BLaER1 treated with 17β-estradiol and CSF1 and Interleukin-3, amounts not matched to agents 10 nM and 100 nM (cell line): ENCODE data around the gene ZNF488.

Experiments
- H3K27ac ChIP-seq, 11 experiments: shearing (Covaris generic); formaldehyde crosslinking; 2 replicates each; pipeline ENCODE4 v1.8.1; 2022
- H3K27me3 ChIP-seq, 11 experiments: shearing (Covaris generic); formaldehyde crosslinking; 2 replicates each; pipeline ENCODE4 v1.8.1; 2022
- H3K36me3 ChIP-seq, 11 experiments: shearing (Covaris generic); formaldehyde crosslinking; 2 replicates each; pipeline ENCODE4 v1.8.1; 2022
- H3K4me1 ChIP-seq, 10 experiments: shearing (Covaris generic); formaldehyde crosslinking; 2 replicates each; pipeline ENCODE4 v1.8.1; 2022
- H3K4me2 ChIP-seq, 11 experiments: shearing (Covaris generic); formaldehyde crosslinking; 2 replicates each; pipeline ENCODE4 v1.8.1; 2022
- H3K4me3 ChIP-seq, 10 experiments: shearing (Covaris generic); formaldehyde crosslinking; 2 replicates each; pipeline ENCODE4 v1.8.1; 2022
- H3K9ac ChIP-seq, 11 experiments: shearing (Covaris generic); formaldehyde crosslinking; 2 replicates each; pipeline ENCODE4 v1.8.1; 2022
- H3K9me3 ChIP-seq, 11 experiments: shearing (Covaris generic); formaldehyde crosslinking; replicated peaks in 1 of 11; 2 replicates each; pipeline ENCODE4 v1.8.1; 2022
- H4K20me1 ChIP-seq, 11 experiments: shearing (Covaris generic); formaldehyde crosslinking; 2 replicates each; pipeline ENCODE4 v1.8.1; 2022
- Cebpa-rat ChIP-seq, 11 experiments: shearing (Covaris generic); IDR thresholded peaks; 2 replicates each; pipeline ENCODE4 v1.8.1; 2022

The ZNF488 gene

DNA sequence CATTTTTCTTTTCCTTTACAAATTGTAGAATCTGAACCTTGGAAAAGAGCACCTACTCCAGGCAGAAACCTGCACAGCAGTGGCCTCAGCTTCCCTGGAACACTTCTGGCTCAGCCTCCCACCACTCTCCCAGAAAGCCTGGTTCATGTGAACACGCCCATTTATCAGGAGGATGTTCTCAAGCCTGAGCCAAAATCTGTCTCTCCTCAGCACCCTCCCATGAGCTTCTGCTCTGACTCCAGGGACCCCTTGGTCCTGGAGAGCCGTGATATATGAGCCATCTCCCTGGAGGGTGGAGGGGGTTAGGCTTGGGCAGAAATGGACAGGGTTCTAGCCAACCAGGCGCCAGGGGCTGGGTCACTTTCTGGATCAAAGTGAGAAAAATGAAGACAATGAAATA, 51.7 kb downstream of the ZNF488 start:
- TF ChIP-seq Cebpa-rat (IDR thresholded peaks at IDR 0.05) = no peak
- no peaks in the 10 kb centered on the region for H3K9me3 ChIP-seq

DNA sequence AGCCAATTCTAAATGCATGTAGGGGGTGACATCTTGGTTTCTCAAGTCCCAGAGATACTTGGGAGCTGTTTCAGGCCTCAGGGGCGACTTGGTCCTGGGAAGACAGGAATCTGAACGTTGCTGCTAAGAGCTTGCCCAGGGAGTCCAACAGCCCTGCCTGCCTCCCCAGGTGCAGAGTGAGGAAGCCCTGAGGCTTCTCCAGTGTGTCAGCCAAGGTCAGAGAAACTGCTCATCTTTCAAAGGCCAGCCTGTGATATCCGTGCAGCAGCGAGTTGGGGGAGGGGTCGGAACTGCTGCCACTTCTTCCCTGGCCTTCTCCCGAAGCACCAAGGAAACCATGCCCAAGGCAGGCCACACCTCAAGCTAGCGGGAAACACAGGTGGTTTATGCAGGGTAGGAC, 52.1 kb downstream of the ZNF488 start:
- no peaks in the 10 kb centered on the region for H4K20me1 ChIP-seq
- TF ChIP-seq Cebpa-rat (IDR thresholded peaks at IDR 0.05) = no peak
- H3K36me3 ChIP-seq = no peaks in the 10 kb centered on the region
- no peak overlapping the region for H3K9ac ChIP-seq
- no peaks in the 10 kb centered on the region for H3K9me3 ChIP-seq
- H3K4me2 ChIP-seq = no peak overlapping the region
- H3K27ac ChIP-seq = no peak overlapping the region
- no peaks in the 10 kb centered on the region for H3K4me1 ChIP-seq
- H3K4me3 ChIP-seq = no peak overlapping the region
- H3K27me3 ChIP-seq = no peaks in the 10 kb centered on the region

More for the DNA sequence above, 51.7 kb downstream of the ZNF488 start:
- Histone ChIP-seq H3K36me3 (no peaks in the 10 kb centered on the region), H3K4me1 (no peaks in the 10 kb centered on the region), H3K27ac (no peak overlapping the region), H3K27me3 (no peaks in the 10 kb centered on the region), H3K4me2 (no peak overlapping the region), H3K9ac (no peak overlapping the region), H3K4me3 (no peak overlapping the region), H4K20me1 (no peaks in the 10 kb centered on the region)

GRCh38 chr10:47331491-47331890, 52.6 kb downstream of the ZNF488 start:
- TF ChIP-seq Cebpa-rat (IDR thresholded peaks at IDR 0.05) = no peak
- Histone ChIP-seq H3K27ac (no peak overlapping the region), H3K9ac (no peak overlapping the region), H4K20me1 (no peaks in the 10 kb centered on the region), H3K27me3 (no peaks in the 10 kb centered on the region), H3K9me3 (no peaks in the 10 kb centered on the region), H3K36me3 (no peaks in the 10 kb centered on the region), H3K4me2 (no peak overlapping the region), H3K4me1 (no peaks in the 10 kb centered on the region), H3K4me3 (no peak overlapping the region)

DNA sequence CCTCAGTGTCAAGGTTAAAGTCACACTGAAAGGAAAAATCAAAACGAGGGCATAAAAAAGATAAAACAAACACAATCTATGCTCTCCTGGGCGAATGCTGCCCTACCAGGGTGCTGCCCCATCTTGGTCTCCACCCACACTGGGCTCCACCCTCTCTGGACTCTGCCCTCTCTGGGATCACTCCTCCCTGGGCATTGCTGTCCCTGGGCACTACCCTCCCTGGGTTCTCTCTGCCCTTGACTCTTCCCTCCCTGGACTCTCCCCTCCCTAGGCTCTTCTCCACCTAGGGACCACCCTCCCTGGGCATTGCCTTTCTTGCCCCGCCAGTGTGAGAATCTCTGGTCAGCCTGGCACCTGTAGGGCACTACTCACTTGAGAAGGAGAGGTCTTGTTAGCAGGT, 53.3 kb downstream of the ZNF488 start:
- H3K4me1 ChIP-seq = no peaks in the 10 kb centered on the region
- no peaks in the 10 kb centered on the region for H3K27me3 ChIP-seq
- no peak overlapping the region for H3K27ac ChIP-seq
- H3K4me3 ChIP-seq = no peak overlapping the region
- TF ChIP-seq Cebpa-rat (IDR thresholded peaks at IDR 0.05) = no peak
- no peaks in the 10 kb centered on the region for H3K36me3 ChIP-seq
- H3K9ac ChIP-seq = no peak overlapping the region
- no peak overlapping the region for H3K4me2 ChIP-seq
- H4K20me1 ChIP-seq = no peaks in the 10 kb centered on the region
- H3K9me3 ChIP-seq = no peaks in the 10 kb centered on the region

DNA sequence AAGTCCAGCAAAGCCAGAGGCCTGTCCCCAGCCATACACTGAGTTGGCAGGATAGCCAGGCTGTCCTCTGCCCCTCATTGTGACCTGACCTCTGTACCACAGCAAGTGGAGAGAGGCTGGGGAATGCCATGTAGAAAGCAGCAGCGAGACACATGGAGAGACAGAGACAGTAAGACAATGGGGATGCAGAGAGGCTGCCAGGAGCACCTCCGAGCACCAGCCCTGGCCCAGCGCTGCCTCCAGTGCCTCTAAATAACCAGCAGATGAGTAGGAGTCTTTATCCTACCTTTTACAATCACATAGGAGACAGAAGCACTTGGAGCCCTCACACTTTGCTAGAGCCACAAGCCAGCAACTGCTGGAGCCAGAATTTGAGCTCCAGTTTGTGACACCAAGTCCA, 53.7 kb downstream of the ZNF488 start:
- Histone ChIP-seq H3K9me3 (no peaks in the 10 kb centered on the region), H4K20me1 (no peaks in the 10 kb centered on the region), H3K27me3 (no peaks in the 10 kb centered on the region), H3K4me3 (no peak overlapping the region), H3K4me1 (no peaks in the 10 kb centered on the region), H3K27ac (no peak overlapping the region), H3K9ac (no peak overlapping the region), H3K4me2 (no peak overlapping the region), H3K36me3 (no peaks in the 10 kb centered on the region)
- no peak for TF ChIP-seq Cebpa-rat (IDR thresholded peaks at IDR 0.05)

- Histone ChIP-seq H3K4me3 (no peak overlapping the region), H3K27ac (no peak overlapping the region), H4K20me1 (no peaks in the 10 kb centered on the region), H3K27me3 (no peaks in the 10 kb centered on the region), H3K9ac (no peak overlapping the region), H3K36me3 (no peaks in the 10 kb centered on the region), H3K4me2 (no peak overlapping the region), H3K4me1 (no peaks in the 10 kb centered on the region), H3K9me3 (no peaks in the 10 kb centered on the region)
- no peak for TF ChIP-seq Cebpa-rat (IDR thresholded peaks at IDR 0.05)
Measured at GRCh38 chr10:47329855-47330254, 54.2 kb downstream of the ZNF488 start.

DNA sequence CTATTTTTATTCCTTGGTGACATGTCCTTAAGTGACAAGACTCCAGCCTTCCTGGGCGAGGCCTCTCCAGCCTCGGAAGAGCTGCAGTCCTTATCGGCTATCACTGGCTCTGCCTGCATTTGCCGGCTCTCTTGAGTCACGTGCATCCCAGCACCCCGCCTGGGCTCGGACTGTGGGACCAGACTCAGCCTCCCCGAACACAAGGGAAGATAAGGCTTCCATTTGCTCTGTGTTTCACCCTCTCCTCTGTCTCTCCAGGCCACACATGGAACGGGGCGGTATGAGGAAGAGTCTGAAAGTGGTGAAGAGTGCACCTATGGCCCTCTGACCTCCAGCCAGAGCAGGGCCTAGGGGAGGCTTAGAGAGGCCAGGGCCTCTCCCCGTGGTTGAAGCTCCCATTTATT, 57.2 kb downstream of the ZNF488 start:
- H3K4me3 ChIP-seq = no peak overlapping the region
- no peaks in the 10 kb centered on the region for H3K27me3 ChIP-seq
- H3K36me3 ChIP-seq = no peaks in the 10 kb centered on the region
- H3K27ac ChIP-seq = no peak overlapping the region
- H4K20me1 ChIP-seq = peaks cover 0 to 4% (median 0%) of the 10 kb centered on the region in 11 experiments; a peak in 1 of 22 replicates
- H3K4me1 ChIP-seq = no peaks in the 10 kb centered on the region
- TF ChIP-seq Cebpa-rat (IDR thresholded peaks at IDR 0.05) = no peak
- H3K9me3 ChIP-seq = no peaks in the 10 kb centered on the region
- no peak overlapping the region for H3K9ac ChIP-seq
- no peak overlapping the region for H3K4me2 ChIP-seq

DNA sequence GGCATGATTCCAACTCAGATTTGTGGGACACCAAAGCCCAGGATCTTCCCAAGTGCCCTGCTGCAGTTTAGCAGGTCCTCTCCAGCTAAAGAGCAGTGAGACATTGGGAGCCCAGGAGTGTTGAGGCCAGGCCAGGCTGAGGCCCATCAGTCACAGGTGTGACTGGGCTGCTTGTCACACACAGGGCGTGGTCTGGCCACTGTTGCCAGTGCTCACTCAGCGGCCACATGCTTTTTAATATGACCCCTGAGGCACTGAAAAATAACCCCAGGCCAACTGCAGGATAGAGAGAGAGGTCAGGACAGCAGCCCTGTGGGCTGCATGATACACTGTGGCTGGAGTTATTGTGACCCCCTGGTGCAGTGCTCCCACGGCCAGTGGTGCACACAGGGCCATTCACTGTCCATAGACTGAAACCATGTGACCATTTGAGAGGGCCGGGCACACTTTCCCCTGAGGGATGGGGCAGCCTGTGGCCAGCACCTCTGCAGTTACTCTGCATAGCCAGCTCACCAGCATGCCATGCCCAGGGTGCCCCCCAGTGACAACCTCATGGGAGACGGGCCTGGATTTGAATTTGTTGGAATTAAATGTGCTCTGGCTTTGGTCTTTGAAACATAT, 57.7 kb downstream of the ZNF488 start:
- Histone ChIP-seq H3K9me3 (no peaks in the 10 kb centered on the region), H3K27ac (no peak overlapping the region), H3K27me3 (no peaks in the 10 kb centered on the region), H3K4me2 (no peak overlapping the region), H3K9ac (no peak overlapping the region), H3K4me3 (no peak overlapping the region), H3K4me1 (no peaks in the 10 kb centered on the region), H4K20me1 (peaks cover 0 to 4% (median 0%) of the 10 kb centered on the region in 11 experiments; a peak in 1 of 22 replicates), H3K36me3 (no peaks in the 10 kb centered on the region)
- no peak for TF ChIP-seq Cebpa-rat (IDR thresholded peaks at IDR 0.05)

DNA sequence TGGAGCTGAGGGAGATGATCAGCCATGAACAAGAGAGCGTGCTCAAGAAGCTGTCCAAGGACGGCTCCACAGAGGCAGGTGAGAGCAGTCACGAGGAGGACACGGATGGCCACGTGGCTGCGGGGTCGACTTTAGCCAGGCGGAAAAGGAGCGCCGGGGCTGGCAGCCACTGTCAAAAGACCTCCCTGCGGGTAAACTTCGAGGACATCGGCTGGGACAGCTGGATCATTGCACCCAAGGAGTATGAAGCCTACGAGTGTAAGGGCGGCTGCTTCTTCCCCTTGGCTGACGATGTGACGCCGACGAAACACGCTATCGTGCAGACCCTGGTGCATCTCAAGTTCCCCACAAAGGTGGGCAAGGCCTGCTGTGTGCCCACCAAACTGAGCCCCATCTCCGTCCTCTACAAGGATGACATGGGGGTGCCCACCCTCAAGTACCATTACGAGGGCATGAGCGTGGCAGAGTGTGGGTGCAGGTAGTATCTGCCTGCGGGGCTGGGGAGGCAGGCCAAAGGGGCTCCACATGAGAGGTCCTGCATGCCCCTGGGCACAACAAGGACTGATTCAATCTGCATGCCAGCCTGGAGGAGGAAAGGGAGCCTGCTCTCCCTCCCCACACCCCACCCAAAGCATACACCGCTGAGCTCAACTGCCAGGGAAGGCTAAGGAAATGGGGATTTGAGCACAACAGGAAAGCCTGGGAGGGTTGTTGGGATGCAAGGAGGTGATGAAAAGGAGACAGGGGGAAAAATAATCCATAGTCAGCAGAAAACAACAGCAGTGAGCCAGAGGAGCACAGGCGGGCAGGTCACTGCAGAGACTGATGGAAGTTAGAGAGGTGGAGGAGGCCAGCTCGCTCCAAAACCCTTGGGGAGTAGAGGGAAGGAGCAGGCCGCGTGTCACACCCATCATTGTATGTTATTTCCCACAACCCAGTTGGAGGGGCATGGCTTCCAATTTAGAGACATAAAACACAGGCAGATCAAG, 58.5 kb downstream of the ZNF488 start:
- H3K27ac ChIP-seq = no peak overlapping the region
- no peak overlapping the region for H3K4me2 ChIP-seq
- no peak overlapping the region for H3K4me3 ChIP-seq
- TF ChIP-seq Cebpa-rat (IDR thresholded peaks at IDR 0.05) = no peak
- peaks cover 0 to 4% (median 0%) of the 10 kb centered on the region in 11 experiments; a peak in 1 of 22 replicates for H4K20me1 ChIP-seq
- H3K4me1 ChIP-seq = no peaks in the 10 kb centered on the region
- H3K36me3 ChIP-seq = no peaks in the 10 kb centered on the region
- no peaks in the 10 kb centered on the region for H3K27me3 ChIP-seq
- no peak overlapping the region for H3K9ac ChIP-seq
- H3K9me3 ChIP-seq = no peaks in the 10 kb centered on the region
